Sciatic nerve (tissue), 2 donors: ENCODE data around the gene RCAN1. TPM values are rescaled to one million over a fixed set of nuclear protein-coding genes. Genes with fewer than 3 reads are reported as not detected.
"Not testable (repeated sequence)": the region's sequence is repeated elsewhere in the genome, so short reads cannot be mapped to it uniquely, and the experiment has no call there.

Experiments used
- ATAC-seq: fragments of 200-7000 bp; cut with Tn5 transposase; one replicate; pipeline ENCODE4 v1.9.1; 2020; ENCODE audit warnings: mild to moderate bottlenecking, moderate library complexity
- DNase-seq: peaks from one replicate; pipeline ENCODE4 v3.0.0-alpha.2; 2020; ENCODE audit warnings: low spot score
- intact Hi-C: fragments of 100-400 bp; cut with DNase I; formaldehyde crosslinking; loops from one replicate; pipeline ENCODE4 v1.14.2; 2022
- total RNA-seq: library from RNA; stranded (reverse); fragmentation: NEBNext Ultra II Directional; extraction: Animal tissue kit (Norgen Biotek cat#: 25700); gene quantifications from one replicate; pipeline ENCODE4 v1.2.1, GENCODE V29; 2021
- donor health status: DM: no; HTN: no; CAD: no.
- donor health status: DM: no; HTN: no; CAD: no.

The RCAN1 gene
- total RNA-seq, 1 donor from 2014 or later: 60.9 TPM

DNA sequence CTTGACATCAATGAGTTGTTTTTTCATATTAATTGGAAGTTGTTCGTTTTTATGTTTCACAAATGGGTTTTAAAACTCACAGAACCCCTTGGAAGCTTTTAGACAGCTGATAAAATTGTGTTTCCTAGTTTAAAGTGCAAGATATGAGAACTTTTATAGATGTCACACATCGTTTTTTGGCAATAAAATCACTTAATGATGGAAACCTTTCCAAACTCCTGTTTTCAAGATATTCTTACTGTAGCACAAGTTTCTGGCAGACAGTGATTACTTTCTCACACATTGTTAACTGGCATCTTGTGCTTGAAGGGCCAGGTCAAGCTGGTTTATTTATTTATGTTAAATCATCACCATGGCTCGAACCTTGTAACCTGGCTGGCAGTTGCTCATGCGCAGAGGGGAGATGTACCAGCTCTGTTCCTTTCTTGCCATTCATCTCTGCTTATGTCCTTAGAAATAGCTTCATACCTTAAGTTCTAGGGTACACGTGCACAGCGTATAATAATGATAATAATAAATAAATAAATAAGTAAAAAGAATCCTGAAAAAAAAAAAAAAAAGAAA is 10.2 kb upstream of the RCAN1 start:
- intact Hi-C loops: no loop called here
- ATAC-seq (no peak), DNase-seq (no peak)

DNA sequence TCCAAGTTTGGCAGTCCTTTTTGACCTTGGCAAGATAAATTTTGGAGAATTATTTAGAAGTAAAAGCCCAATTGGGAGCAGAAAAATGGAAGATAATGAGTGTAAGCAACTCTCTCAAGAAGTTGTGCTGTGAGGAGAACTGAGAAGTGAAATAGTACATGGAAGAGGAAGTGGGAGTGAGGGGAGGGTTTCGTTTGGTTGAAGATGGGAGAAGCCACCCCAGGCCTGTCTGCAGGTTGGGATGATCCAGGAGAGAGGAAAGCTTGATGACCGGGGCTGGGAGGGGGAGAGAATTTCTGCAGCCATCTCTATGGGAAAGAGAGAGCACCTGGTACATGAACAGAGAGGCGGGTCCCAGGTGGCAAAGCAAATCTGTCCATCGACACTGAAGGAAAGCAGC is 8.6 kb upstream of the RCAN1 start:
- DNase-seq: no peak
- ATAC-seq: no peak
- intact Hi-C loops: no loop called here

DNA sequence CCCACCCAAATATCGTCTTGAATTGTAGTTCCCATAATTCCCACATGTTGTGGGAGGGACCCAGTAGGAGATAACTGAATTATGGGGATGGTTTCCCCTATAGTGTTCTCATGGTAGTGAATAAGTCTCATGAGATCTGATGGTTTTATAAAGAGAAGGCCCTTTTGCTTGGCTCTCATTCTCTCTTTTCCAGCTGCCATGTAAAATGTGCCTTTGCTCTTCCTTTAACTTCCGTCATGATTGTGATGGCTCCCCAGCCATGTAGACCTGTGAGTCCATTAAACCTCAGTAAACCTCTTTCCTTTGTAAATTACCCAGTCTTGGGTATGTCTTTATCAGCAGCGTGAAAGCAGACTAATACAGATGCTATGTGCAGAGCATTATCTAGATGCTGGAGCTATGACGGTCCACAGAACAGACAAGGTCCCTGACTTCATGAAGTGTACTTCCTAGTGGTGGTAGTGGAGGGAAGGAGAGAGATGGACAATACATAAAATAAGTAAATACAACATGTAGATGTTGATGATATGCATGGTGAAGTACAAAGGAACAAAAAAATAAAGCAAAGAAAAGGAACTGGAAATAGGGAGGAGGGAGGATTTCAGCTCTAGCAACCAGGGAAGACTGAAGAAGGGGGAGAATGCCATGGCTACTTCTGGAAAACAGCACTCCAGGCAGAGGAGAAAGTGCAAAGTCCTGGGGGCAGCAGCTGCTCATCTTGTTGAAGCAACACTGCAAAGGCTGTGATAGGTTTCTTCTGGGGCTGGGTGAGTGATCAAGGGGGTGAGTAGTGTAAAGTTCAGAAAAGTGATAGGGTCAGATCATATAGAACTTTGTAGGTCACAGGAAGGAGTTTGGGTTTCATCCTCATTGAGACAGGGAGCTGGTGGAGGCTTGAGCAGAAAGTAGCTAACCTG is 6.8 kb upstream of the RCAN1 start:
- DNase-seq (no peak), ATAC-seq (no peak)
- intact Hi-C loops: no loop called here

DNA sequence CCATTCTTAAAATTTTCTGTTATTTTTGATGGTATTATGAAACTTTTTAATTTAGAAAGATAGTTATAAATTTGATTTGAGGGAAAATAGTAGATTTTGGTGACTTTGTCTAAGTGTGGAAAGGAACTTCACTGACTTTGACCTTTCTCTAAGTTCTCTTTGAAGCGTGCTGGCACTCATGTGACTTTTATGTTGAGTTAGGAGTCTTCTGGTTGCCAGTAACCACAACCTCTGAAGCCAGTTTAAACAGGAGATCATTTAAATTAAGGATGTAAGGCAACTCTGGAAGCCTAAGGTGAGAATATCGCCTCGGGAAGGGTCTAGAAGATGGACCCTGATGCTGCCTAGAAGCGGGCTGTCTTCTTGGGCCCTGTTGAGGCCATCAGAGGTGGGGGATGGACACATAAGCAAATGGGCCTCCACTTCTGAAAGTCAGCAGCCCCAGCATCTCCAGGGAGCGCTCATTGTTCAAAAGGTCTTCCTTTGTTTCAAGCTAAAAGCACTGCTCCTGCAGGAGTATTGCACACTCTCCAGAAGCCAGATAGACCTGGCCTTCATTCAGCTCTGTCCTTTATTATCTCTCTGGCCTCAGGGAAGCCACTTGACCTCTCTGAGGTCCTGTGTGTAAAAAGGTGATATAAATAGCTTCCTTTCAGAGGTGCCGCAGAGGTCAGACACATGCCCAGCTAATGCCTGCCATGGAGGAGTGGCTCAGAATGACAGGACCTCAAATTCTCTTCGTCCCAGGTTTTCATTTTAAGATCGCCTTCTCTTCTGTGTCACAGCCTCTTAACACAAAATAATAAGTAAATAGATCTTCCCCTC is 5.1 kb upstream of the RCAN1 start:
- intact Hi-C loops: no loop called here
- ATAC-seq (no peak), DNase-seq (no peak)

DNA sequence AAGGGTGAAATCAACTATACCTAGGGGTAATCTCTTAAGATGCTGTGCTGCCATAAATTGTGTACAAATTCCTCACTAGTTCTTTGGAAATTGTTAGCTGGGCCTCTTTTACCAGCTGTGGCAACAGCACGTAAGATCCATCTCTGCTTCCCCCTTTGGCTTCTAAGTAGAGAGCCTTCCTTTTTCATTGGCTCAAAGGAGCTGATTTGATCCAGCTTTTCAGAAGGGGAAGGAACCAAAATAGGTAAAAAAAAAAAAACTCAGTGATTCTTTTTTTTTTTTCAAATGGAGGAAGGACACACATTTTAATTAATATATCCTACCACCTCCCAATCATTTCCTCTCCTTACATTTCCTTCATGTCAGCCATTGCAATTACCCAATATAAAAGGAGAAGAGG is 4.0 kb upstream of the RCAN1 start:
- no peak for ATAC-seq
- intact Hi-C loops: no loop called here
- no peak for DNase-seq

DNA sequence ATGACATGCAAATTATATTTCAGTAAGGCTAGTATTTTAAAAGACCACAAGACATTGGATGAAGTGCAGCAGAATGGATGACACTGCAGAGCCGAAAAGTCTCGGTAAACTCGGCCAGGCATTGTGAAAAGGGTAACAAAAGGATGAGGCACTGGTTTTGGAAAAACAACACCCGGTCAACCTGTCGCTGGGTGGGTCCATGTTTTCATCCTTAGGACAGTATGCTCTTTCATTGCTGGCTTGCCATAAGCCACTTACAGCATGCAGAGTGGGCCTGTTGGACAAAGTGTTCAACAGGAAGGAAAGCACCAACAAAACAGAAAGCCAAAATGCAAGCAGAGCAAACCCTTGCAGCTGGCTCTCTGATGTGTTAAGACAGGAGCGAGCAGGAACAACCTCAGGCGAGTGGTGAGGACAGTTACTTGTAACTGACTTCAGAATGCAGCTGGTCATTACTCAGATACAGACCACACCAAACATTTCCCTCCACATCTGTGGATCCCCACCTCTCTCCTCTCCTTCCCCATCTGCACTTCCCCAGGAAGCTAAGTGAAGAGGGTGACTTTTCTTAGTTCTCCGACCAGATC is 2.9 kb upstream of the RCAN1 start:
- intact Hi-C loops: no loop called here
- ATAC-seq (no peak), DNase-seq (no peak)

DNA sequence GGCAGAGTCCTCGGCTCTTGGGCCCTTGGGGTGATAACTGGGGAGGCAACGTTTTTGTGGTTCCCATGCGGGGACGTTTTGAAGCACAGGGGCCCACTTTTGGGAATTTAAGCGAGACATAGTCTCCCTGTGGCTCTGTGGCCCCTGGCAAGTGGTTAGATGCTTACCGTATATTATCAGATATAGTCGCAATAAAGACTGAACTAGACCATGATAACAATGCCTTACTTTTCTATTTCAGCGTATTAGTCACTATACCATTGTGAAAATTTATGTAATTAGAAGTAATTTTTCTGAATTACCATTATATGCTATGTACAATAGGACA is 538 bp upstream of the RCAN1 start:
- peak; percentile 47 for ATAC-seq
- no peak for DNase-seq
- intact Hi-C loops: no loop called here

DNA sequence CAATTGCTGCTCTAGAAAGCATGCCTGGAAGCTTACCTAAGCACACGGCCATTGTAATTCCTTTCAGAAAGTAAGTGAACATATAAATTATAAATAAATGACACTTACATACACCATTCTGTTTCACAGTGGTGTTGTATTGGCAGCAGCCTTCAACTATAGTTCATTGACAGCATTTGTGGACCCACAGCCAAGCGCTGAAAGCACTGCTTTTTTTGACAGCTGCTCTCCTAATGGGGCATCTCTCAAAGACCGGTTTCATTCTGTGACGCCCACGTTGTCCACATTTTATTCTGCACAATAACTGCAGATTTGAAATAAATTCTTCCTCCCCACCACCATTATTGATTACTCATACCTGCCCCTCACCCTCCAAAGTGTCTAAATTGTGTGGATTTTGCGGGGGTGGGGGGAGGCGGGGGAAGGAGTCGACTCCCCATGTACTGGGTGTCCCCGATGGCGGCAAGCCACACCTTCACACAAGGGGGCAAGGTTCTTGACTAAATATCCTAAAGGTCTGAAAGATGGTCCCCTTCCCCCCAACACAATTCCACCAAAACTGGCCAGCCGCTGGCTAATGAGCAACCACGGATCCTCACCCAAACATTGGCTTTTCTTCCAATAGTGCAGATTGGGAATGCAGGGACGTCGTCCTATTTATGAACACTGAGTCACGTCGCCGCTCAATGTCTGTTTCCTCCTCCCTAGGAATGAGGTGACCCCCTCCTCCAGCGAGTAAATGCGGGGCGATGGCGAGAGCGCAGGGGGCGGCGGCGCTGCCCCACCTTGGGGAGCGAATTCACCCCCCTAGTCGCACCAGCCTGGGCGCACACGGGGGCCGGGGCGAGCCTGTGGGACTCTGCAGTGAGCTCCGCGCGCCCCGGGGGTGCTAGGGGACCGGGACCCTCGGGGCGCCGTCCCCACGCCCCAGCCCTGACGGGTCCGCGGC is 960 bp downstream of the RCAN1 start:
- DNase-seq (no peak), ATAC-seq (no peak)
- intact Hi-C loops: no loop called here

DNA sequence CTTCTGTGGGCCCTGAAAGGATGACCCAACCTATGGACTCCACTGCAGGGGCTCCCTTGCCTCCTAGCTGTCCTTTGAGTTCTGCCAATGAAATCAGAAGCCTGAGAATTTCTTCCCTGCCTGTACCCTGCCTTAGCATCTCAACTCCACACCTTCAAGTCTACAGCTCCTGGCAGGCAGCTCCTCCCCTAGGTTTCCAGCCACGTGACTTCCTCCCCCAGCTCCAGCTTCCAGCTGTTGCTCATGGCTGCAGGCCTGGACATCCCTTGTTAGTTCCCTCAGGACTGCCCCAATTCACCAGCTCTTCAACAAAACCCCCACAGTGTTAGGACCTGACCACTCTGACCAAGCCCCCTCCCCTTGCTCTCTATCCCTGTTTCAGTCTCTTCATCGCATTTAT is 2.4 kb downstream of the RCAN1 start:
- no peak for ATAC-seq
- intact Hi-C loops: no loop called here

DNA sequence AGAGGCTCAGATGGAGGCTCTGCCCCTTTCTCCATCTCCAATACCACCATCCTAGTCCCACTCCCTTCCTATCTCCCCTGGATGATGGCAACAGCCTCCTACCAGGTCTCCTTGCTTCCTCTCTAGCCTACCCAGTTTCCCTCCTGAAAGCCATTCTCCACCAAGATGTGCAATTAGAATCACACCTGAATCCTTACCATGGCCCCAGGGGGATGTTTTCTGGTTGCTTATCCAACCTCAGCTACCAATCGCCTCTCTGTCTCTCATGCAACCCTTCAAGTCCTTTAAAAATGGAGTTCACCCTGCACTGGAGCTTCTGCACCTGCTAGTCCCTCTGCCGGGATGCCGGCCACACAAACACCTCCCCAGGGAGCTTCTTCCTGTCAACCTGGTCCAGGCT is 2.9 kb downstream of the RCAN1 start:
- DNase-seq: no peak
- intact Hi-C loops: no loop called here
- ATAC-seq: no peak

More for the DNA sequence above, 2.4 kb downstream of the RCAN1 start:
- DNase-seq: no peak

DNA sequence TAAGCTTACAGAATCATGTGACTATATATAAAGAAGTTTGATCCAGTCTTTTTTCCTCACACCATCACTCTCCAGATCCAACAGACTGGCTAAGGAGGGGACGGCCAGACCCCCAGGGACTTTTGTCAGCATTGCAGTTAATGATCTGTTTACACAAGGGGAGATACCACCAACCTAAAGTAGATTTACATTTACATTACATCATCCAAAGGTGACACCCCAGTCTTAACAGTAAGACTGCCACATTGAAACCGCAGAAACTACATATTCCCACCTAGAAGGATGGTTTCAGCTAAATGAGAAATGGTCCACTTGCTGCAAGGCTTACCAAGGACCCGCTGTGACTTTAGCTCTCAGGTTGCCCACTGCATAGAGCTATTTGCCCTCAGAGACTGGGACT is 3.4 kb downstream of the RCAN1 start:
- ATAC-seq (no peak), DNase-seq (no peak)
- intact Hi-C loops: no loop called here

DNA sequence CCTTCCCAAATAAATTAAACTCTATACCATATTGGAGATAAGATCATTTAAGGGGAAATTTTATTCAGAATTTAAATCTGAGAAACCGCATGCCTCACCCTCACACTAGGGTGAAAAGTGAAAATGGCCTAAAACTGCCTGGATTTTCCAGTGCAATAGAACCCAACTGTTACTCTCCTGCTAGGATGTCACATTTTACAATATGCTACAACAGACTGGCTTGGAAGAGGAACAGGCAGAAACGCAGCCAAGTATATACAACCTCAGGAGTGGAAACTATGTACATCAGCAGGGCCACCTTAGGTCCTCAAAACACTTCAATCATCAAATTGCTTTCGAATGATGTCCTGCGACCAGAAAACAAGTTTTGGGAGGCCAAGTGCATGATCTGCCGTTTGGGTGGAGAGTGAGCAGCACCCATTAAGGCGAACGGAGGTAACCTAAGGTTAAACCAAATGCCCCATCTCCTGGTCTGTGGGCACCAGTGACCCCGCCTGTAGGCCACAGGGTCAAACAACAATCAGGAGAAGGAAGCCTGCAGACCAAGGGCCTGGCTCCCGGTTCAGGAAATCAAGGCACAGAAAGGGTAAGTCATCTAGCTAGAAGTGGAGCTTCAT is 4.9 kb downstream of the RCAN1 start:
- intact Hi-C loops: no loop called here
- DNase-seq (no peak), ATAC-seq (no peak)

DNA sequence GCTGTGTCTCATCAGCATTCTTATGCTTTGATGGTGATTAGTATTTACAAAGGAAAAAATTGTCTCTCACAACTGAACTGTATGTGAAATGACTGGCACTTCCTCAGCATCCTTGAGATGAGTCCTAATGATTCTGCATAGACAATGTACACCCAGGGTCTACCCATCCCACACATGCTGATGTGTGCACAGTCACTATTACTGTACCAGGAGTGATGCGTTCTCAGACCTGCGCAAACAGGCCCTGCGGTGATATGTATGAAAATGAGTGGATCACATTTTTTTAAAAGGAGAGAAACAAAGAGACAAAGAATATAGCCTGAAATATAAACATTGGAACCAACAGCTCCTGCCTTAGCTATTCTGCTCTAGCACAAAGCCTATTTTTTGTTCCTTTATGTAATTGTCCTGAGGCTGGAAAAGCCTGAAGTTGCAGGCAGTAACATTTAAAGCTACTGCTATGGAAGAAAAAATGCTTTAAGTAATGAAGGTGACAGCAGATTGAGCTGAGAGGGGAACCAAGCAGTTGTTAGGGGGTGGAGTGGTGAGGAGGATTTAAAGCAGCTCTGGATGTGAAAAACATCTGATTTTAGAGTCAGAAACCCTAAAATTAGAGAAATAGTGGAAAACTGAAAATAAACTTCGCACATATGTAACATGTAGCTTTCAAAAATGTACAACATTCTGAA is 5.5 kb downstream of the RCAN1 start:
- DNase-seq: no peak
- intact Hi-C loops: no loop called here

DNA sequence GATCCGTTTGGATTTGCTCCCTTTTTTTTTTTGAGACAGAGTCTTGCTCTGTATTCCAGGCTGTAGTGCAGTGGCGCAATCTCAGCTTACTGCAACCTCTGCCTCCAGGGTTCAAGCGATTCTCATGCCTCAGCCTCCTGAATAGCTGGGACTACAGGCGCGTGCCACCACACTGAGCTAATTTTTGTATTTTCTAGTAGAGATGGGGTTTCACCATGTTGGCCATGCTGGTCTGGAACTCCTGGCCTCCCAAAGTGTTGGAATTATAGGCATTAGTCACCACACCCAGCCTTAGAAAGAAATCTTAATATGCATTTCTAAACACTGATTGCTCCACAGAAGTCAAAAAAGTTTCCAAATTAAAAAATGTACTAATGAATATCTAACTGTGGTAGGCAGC is 7.5 kb downstream of the RCAN1 start:
- ATAC-seq, intact Hi-C loops, DNase-seq: not testable (repeated sequence)

More for the DNA sequence above, 5.5 kb downstream of the RCAN1 start:
- no peak for ATAC-seq

DNA sequence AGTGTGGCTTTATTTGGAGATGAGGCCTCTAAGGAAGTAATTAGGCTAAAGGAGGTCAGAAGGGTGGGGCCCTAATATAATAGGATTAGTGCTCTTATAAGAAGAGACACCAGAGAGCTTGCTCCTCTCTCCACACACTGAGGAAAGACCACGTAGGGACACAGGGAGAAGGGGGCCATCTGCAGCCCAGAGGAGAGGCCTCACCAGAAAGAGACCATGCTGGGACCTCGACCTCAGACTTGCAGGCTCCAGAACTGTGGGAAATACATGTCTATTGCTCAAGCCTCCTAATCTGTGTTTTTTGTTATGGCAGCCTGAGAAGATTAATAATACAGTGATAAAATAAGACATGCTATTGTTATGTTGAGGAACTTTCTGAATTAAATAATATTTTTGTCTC is 8.3 kb downstream of the RCAN1 start:
- ATAC-seq (no peak), DNase-seq (no peak)
- intact Hi-C loops: no loop called here

DNA sequence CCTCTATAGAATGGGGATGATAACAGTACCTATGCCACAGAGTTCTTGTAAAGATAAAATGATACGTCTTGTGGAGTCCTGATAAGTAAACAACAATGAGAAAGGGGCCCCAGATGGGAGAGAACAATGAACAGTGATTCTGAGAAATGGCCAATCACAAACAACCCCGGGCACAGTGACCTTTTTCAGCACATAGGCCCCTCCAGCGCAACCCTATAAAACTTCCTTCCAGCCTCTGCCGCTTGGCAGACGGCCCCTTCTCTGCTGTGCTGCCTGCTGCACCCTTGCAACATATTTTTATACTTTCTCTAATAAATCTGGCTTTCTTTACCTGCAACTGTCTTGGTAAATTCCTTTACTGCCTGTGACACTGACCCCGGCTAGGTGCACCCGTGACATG is 8.9 kb downstream of the RCAN1 start:
- ATAC-seq: no peak

DNA sequence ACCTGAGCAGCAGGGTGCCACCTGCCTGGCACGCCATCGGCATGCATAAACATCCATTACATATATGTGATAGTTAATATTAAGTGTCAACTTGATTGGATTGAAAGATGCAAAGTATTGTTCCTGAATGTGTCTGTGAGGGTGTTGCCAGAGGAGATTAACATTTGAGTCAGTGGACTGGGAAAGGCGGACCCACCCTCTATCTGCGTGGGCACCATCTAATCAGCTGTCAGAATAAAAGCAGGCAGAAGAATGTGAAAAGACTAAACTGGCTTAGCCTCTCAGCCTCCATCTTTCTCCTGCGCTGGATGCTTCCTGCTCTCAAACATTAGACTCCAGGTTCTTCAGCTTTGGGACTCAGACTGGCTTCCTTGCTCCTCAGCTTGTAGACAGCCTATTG is 10.0 kb downstream of the RCAN1 start:
- intact Hi-C loops, DNase-seq, ATAC-seq: not testable (repeated sequence)

More for the DNA sequence above, 8.9 kb downstream of the RCAN1 start:
- intact Hi-C loops: no loop called here
- no peak for DNase-seq

DNA sequence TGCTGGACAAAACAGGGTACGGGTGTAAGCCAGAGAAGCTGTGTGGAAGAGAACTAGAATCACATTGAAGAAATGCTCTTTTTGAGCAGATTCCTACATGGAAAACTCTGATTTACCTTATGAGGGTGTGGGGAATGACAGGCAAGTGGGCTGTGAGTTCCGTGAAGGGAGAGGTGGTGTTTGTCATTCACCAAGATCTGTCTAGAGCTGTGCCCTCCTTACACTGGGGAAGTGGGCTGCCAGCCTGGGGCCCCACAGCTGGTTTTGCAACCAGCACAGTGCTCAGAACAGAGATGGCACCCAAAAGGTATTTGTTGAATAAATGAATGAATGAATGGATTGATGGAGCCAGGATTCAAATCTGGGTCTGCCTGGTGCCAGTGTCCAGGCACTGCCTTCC is 10.4 kb downstream of the RCAN1 start:
- intact Hi-C loops: no loop called here
- ATAC-seq (no peak), DNase-seq (no peak)
